ENCODE data around the gene COX6B1. TPM values are rescaled to one million over a fixed set of nuclear protein-coding genes. Genes with fewer than 3 reads are reported as not detected.
"Not testable (repeated sequence)": the region's sequence is repeated elsewhere in the genome, so short reads cannot be mapped to it uniquely, and the experiment has no call there.

The COX6B1 gene
- total RNA-seq, 1 experiment from 2014 or later, result 496 TPM

DNA sequence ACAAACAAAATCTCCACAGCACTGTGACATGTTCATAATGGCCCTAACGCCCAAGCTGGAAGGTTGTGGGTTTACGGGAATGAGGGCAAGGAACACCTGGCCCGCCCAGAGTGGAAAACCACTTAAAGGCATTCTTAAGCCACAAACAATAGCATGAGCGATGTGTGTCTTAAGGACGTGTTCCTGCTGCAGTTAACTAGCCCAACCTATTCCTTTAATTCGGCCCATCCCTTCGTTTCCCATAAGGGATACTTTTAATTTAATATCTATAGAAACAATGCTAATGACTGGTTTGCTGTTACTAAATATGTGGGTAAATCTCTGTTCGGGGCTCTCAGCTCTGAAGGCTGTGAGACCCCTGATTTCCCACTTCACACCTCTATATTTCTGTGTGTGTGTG is 41.0 kb upstream of the COX6B1 start:
- H4K20me1 ChIP-seq (ENCODE audit: insufficient read depth); H3K4me3 ChIP-seq (replicated peaks in 1 of 2; ENCODE audit: low read depth in 1 of 2, low read length in 2 of 2); intact Hi-C loops (cut with micrococcal nuclease); H3K79me2 ChIP-seq (ENCODE audit: insufficient read depth, low read length); POLR2A ChIA-PET; BruUV-seq (replicated peaks); H3K9me3 ChIP-seq (ENCODE audit: control insufficient read depth in 1 of 2, insufficient read depth in 1 of 2, low read depth in 1 of 2, low read length in 2 of 2); RAD21 ChIA-PET (ENCODE audit: low non-redundant PET in 1 of 2, low total read pairs in 2 of 2, uncharacterized antibody in 2 of 2, unreplicated experiment in 2 of 2); DNase-seq (ENCODE audit: low read depth, low spot score); H3K27me3 ChIP-seq (ENCODE audit: insufficient read depth, low read length); H2AFZ ChIP-seq (ENCODE audit: low read depth, low read length, poor library complexity, severe bottlenecking); H3K4me2 ChIP-seq (ENCODE audit: low read length); CTCF ChIA-PET; ATAC-seq; H3K27ac ChIP-seq (ENCODE audit: low read depth, low read length); H3K36me3 ChIP-seq (ENCODE audit: control insufficient read depth in 1 of 2, insufficient read depth in 2 of 2, low read length in 2 of 2); H3K9ac ChIP-seq (ENCODE audit: low read length); H3K9me2 ChIP-seq (ENCODE audit: insufficient read depth): not testable (repeated sequence)
- TF ChIP-seq CBX3 (IDR thresholded peaks at IDR 0.05; ENCODE audit: low read depth), result peak; percentile 62; the same call in 1 of the 2 replicates
- H3K4me1 ChIP-seq (ENCODE audit: control insufficient read depth in 1 of 2, insufficient read depth in 2 of 2, low read length in 2 of 2), result peaks cover 6 to 11% of the 10 kb centered on the region in 2 experiments; a peak in 3 of 4 replicates

DNA sequence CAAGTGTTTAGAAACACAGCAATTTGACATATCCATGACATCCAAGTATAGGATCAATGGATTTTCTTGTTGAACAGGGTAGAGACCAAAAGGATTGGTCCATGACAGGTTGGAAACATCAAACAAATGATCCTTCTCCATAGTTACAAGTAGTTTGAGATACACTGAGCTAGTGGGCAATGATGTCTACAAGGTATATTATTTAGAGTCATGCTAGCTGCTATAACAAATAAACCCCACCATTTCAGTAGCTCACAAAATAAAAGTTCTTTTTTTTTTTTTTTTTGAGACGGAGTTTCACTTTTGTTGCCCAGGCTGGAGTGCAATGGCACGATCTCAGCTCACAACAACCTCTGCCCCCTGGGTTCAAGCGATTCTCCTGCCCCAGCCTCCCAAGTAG is 40.5 kb upstream of the COX6B1 start:
- CTCF ChIA-PET, result no interaction called here
- no TSS peak for BruUV-seq (replicated peaks)

More for the DNA sequence above, 40.5 kb upstream of the COX6B1 start:
- no peak overlapping the region for H3K4me3 ChIP-seq (replicated peaks in 1 of 2; ENCODE audit: low read depth in 1 of 2, low read length in 2 of 2)
- no peak overlapping the region for H2AFZ ChIP-seq (ENCODE audit: low read depth, low read length, poor library complexity, severe bottlenecking)
- no peaks in the 10 kb centered on the region for H3K9me2 ChIP-seq (ENCODE audit: insufficient read depth)
- H3K4me2 ChIP-seq (ENCODE audit: low read length), result no peak overlapping the region
- intact Hi-C loops (cut with micrococcal nuclease), result no loop called here
- no peak overlapping the region for H3K27ac ChIP-seq (ENCODE audit: low read depth, low read length)
- RAD21 ChIA-PET (ENCODE audit: low non-redundant PET in 1 of 2, low total read pairs in 2 of 2, uncharacterized antibody in 2 of 2, unreplicated experiment in 2 of 2), result no interaction called here
- POLR2A ChIA-PET, result interaction anchor here (0.6 kb wide), 1 partner anchor 97 kb away, joined by 3 read pairs; no protein-coding TSS in a partner anchor
- peaks cover 8 to 14% of the 10 kb centered on the region in 2 experiments; a peak in 3 of 4 replicates for H3K4me1 ChIP-seq (ENCODE audit: control insufficient read depth in 1 of 2, insufficient read depth in 2 of 2, low read length in 2 of 2)
- no peak overlapping the region for H3K9ac ChIP-seq (ENCODE audit: low read length)
- peaks cover 0 to 3% of the 10 kb centered on the region in 2 experiments; a peak in 1 of 4 replicates for H3K9me3 ChIP-seq (ENCODE audit: control insufficient read depth in 1 of 2, insufficient read depth in 1 of 2, low read depth in 1 of 2, low read length in 2 of 2)
- ATAC-seq, result no peak
- TF ChIP-seq EZH2phosphoT487 (IDR thresholded peaks at IDR 0.05; ENCODE audit: borderline replicate concordance) (no peak), ELF1 (IDR thresholded peaks at IDR 0.05; ENCODE audit: borderline replicate concordance, low read depth) (no peak), SP1 (IDR thresholded peaks at IDR 0.05; ENCODE audit: low read depth) (no peak), SRF (IDR thresholded peaks at IDR 0.05; ENCODE audit: low read depth) (no peak), FOSL1 (IDR thresholded peaks at IDR 0.05; ENCODE audit: low read depth) (no peak), RAD21 (IDR thresholded peaks at IDR 0.05; ENCODE audit: low read depth) (no peak), POLR2A (IDR thresholded peaks at IDR 0.05; ENCODE audit: borderline replicate concordance, extremely low read depth, insufficient read depth, insufficient read length) (no peak), POLR2AphosphoS5 (IDR thresholded peaks at IDR 0.05; ENCODE audit: low read depth, low read length) (no peak)
- TF ChIP-seq, protein P1, sequence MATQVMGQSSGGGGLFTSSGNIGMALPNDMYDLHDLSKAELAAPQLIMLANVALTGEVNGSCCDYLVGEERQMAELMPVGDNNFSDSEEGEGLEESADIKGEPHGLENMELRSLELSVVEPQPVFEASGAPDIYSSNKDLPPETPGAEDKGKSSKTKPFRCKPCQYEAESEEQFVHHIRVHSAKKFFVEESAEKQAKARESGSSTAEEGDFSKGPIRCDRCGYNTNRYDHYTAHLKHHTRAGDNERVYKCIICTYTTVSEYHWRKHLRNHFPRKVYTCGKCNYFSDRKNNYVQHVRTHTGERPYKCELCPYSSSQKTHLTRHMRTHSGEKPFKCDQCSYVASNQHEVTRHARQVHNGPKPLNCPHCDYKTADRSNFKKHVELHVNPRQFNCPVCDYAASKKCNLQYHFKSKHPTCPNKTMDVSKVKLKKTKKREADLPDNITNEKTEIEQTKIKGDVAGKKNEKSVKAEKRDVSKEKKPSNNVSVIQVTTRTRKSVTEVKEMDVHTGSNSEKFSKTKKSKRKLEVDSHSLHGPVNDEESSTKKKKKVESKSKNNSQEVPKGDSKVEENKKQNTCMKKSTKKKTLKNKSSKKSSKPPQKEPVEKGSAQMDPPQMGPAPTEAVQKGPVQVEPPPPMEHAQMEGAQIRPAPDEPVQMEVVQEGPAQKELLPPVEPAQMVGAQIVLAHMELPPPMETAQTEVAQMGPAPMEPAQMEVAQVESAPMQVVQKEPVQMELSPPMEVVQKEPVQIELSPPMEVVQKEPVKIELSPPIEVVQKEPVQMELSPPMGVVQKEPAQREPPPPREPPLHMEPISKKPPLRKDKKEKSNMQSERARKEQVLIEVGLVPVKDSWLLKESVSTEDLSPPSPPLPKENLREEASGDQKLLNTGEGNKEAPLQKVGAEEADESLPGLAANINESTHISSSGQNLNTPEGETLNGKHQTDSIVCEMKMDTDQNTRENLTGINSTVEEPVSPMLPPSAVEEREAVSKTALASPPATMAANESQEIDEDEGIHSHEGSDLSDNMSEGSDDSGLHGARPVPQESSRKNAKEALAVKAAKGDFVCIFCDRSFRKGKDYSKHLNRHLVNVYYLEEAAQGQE (IDR thresholded peaks at IDR 0.05; ENCODE audit: low read depth), result no peak
- TF ChIP-seq, protein P2, sequence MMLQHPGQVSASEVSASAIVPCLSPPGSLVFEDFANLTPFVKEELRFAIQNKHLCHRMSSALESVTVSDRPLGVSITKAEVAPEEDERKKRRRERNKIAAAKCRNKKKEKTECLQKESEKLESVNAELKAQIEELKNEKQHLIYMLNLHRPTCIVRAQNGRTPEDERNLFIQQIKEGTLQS (IDR thresholded peaks at IDR 0.05), result no peak
- TF ChIP-seq, protein P3, sequence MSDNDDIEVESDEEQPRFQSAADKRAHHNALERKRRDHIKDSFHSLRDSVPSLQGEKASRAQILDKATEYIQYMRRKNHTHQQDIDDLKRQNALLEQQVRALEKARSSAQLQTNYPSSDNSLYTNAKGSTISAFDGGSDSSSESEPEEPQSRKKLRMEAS (IDR thresholded peaks at IDR 0.05), result no peak
- DNase-seq (ENCODE audit: low read depth, low spot score), result no peak
- no peaks in the 10 kb centered on the region for H3K36me3 ChIP-seq (ENCODE audit: control insufficient read depth in 1 of 2, insufficient read depth in 2 of 2, low read length in 2 of 2)
- H3K79me2 ChIP-seq (ENCODE audit: insufficient read depth, low read length), result no peaks in the 10 kb centered on the region; the same call in 1 of the 2 replicates
- no peaks in the 10 kb centered on the region for H4K20me1 ChIP-seq (ENCODE audit: insufficient read depth)
- H3K27me3 ChIP-seq (ENCODE audit: insufficient read depth, low read length), result no peaks in the 10 kb centered on the region

Measured in HCT116 (cell line).